NCI-H2171 treated with DMSO at 0.1 percent for 48 hours (cell line): ENCODE measurements around the gene BCR.

ENCODE experiments used
- DNase-seq: peaks from one replicate; lab custom pipeline; 2025; lab: John Stamatoyannopoulos, UW

The BCR gene

DNA sequence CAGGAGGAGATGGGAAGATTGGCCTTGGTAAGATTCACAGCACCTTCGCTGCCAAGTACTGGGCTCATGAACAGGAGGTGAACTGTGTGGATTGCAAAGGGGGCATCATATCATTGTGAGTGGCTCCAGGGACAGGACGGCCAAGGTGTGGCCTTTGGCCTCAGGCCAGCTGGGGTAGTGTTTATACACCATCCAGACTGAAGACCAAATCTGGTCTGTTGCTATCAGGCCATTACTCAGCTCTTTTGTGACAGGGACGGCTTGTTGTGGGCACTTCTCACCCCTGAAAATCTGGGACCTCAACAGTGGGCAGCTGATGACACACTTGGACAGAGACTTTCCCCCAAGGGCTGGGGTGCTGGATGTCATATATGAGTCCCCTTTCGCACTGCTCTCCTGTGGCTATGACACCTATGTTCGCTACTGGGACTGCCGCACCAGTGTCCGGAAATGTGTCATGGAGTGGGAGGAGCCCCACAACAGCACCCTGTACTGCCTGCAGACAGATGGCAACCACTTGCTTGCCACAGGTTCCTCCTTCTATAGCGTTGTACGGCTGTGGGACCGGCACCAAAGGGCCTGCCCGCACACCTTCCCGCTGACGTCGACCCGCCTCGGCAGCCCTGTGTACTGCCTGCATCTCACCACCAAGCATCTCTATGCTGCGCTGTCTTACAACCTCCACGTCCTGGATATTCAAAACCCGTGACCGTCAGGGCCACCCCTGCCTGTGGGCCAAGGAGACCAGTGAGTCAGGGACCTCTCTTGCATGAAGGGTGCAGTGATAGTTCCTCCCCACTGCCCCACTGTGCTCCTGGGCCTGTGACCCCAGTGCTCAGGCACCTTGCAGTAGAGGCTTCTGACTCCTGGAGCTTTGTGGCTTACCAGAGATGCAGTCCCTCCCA lies 83.6 kb downstream of the BCR start:
- no peak for DNase-seq

DNA sequence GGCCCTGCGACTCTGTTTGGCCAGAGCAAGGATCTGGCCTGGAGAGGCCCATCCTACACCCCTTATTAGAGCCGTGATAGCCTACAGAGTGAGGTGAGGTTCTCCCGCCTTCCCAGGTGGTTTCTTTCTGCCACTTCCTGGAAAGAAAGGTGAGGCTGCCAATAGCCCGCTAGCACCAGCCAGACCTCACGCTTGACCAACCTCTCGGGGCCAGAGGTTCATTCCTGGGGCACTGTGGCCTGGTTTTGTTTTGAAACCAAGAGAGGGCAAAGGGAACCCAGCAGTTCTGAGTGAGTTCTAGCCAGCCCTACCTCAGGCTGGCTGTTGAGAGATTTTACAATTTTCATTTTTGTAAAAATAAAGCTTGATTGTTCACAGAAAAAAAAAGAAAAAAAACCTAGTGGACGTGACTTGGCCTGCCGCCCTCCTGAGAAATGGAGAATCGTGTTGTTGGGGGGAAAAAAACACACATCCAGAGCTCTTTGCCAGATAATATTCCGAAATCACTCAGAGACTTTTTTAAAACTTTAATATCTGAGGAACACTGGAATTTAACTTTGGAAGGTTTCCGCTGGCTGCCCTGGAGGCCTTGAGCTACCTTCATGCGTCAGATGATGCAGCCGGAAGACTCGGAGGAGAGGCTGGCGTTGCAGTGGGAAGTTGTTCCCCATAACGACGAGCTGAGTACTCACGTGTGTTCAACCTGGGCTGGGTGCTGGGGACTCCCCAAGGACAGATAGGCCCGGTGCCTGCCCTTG lies 84.5 kb downstream of the BCR start:
- DNase-seq = no peak

DNA sequence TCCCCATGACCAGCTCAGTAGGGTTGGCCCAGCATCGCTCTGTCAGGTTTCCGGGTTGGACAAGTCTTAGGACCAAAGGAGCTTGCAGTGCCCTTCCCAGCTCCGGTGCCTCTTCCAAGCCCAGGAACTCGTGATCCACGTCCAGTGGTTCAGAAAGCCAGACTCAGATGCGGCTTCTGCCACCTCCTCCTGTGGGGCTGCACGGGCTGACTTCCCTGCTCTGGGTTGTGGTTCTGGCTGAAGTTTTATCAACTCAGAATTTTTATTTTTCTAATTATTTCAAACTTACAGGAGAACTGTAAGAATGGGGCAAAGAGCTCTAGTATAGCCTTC lies 85.0 kb downstream of the BCR start:
- DNase-seq = no peak

DNA sequence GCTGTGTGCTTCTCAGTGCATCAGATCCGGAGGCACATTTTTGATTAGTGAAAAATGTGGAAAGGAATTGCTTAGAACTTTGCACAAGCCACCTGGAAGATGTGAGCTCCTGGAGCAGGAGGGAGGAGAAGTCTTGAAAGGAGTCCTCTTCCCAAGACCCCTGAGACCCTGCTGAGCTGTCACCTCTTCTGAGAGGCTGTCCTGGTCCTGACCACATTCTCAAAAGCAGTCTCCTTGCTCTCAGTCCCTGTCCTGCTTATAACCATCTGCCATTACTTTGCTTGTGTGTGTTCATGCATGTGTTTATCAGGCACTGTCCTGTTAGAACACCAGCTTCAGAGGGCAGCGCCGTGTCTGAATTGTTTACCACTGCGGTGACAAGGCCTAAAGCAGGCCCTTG lies 86.5 kb downstream of the BCR start:
- DNase-seq = no peak

DNA sequence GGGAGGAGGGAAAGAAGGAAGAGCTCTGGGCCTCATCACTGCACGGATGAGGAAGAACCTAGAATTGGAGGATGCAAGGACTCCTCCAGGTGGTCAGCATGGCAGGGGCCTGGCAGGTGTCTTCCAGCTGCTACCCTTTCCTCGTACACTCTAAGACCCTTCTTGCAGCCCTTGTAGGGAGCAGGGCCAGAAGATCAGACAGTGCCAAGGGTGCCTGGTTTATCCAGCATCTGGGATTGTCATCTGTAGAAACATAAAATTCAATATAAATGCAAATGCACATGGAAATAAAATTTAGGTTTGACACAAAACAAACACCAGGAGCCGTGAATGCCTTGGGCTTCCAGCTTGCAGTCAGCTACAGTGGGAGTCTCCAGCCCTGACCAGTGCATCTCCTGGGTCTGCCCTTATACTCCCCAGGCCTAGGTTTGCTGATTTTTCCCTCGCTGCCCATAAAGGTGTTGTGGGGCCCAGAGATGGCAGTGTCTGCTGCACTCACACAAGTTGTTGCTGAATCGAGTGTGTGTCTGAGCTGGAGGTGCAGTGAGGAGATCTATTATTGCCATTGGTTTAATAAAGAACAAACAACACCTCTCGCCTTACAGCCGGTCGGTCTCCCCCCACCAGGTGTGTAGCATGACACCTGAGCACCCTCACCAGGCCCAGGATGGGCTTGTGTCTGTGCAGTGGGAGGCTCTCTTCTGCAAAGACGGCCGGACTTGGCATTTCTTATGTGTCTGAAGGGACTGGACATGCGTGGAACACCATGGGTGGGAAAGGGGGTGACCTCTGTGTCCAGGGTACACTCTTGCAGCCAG lies 87.1 kb downstream of the BCR start:
- DNase-seq = peak; percentile 9

DNA sequence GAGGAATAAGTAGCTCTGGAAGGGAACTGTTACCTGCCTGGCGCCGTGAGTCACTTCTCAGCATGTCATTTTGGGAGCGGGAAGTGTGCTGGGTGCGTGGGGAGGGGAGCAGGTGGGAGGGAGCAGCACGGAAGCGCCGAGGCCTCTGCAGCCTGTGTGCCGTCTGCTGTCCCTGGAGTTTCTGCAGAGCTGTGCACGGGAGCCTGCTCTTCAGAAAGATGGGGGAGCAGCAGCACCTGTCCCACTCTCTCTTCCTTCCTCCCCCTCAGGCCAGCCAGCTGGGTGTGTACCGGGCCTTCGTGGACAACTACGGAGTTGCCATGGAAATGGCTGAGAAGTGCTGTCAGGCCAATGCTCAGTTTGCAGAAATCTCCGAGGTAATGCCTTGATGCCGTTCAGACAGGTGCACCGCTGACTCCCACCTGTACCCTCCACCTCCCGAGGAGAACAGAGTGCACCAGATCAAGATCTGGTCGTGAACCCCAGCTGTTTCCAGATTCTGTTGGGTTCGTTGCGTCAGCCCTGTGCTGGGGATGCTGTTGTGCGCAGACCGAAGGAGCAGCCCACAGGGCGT lies 87.9 kb downstream of the BCR start:
- peak; percentile 62 for DNase-seq

DNA sequence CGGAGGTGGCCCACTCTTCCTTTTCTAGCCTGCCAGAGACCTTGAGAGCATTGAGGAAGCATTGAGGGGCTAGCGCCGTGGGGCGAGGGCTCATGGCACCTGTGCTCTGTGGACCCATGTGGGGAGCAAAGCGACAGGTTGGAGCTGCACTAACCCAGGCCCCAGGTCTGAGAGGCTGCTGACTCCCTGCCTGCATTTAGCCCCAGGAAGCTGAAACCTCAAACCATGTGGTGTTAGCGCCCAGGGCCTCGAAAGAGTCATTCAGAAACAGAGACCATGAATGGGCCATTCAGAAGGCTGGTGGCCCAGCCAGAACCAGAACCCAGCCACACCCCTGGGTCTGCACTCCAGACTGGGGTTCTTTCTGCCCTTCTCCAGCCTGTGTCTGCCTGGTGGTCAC lies 88.6 kb downstream of the BCR start:
- no peak for DNase-seq

DNA sequence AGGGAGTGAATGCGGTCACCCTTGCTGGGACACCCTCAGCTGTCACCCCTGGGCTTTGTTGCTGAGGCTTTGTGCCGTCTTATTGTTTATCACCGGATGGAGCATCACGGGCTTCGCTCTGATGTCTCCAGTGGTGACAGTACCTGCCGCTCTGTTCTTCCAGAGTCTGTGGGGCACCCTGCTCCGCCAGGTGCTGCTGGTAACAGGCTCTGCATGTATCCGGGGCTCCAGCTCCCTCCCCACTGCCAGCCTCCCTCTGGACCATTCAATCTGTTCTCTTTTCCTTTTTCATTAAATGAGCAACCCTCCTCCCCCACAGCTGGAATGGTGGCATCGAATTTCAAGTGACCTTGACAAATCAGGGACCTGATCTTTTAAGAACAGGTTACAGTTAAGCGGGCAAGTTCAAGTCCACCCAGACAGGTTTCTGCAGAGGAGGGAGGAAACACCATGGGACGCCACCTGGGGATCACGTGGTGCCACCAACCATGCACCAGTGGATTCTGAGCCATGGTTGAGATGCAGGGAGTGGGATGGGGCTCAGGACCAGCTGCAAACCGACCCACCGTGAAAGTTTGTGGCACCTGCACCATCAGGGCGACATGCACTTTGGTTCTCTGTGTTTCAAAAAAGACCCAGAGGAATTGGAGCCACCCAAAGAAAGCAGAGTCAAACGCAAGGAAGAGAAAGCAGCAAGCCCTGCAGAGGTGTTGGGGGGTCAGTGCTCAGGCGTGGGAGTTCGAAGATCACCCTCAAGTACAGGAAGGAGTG lies 89.3 kb downstream of the BCR start:
- peak; percentile 81 for DNase-seq

DNA sequence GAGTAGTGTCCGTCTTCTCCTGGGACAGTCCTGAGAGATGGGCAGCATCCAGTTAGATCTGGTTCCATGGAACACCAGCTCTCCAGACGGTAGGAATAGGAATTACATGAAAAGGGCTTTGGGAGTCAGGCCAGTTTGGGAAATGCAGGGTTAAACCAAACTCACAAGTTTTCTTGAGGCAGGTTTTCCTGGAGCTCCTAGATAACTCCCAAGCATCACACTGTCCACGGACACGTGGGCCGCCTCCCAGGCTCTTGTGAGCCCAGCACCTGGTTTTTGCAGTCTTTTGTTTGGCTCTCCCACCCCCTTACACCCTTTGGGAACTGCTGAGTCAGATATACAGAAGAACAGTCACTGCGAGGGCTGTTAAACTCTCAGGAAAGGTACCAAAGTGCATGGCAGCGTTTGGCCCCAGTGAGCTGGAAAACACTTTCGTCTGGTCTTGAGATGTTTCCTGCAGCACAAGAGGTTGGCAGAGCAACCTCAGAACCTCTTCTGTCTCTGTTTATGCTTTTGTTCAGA lies 90.0 kb downstream of the BCR start:
- DNase-seq = no peak

DNA sequence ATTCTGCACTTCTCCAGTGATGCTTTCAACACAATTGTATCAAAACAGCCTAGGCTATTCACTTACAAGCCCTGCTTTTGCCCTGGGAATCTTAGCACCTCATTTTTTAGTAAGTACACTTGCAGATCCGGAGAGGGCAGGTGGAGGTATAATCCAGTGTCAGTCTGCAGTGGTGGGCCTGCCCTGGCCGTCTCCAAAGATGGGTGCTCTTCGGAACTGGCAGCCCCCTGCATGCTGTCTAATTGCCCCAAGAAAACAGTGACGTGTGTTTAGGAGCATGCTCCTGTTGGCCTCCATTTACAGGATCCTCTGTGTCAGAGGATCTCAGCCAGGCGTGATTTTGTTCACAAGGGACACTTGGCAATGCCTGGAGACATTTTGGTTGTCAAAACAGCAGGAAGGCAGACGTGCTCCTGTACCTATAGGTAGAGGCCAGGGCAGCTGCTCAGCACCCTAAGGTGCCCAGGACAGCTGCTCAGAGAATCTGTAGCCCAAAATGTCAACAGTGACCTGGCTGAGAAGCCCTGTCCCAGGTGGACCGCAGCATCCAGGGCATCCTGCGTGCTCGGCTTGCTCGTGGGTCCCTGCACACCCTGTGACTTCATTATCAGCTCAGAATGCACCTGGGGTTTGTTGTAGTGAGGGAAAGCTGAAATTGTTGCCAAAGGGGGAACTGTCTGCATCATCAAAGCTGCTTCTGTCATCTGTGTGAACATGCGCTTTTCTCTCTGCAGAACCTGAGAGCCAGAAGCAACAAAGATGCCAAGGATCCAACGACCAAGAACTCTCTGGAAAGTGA lies 90.7 kb downstream of the BCR start:
- DNase-seq = no peak

DNA sequence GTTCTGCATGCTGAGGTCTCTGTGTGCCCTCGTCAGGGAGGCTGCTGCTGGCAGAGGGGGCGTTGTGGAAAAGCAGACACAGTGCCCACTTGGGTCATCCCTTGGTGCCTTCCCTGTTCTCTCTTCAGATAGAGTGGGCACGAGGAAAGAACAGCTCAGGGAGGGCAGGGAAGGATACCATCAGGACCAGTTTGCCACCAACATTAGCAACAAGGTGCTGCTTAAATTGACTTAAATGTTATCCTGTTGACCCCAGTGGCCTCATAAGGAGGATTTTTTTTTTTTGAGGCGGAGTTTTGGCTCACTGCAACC lies 91.2 kb downstream of the BCR start:
- no peak for DNase-seq

DNA sequence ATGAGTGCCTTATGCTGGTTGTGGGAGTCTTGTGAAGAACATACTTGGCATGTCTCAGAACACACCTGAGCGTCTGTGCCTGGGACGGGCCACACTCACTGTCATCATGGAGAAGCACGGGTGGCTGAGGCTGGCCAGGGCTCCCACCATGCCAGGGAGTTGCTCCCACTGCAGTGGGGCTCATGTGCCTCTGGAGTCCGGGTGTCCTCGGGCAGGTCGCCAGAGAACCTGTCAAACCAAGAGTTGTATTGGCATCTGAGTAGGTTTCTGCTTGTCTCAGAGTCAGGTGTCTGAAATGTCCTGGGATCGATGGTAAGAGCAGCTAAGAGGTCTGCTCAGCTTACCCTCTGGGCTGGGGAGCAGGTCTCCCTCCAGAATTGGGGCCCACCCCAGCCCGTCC lies 92.1 kb downstream of the BCR start:
- DNase-seq = no peak

DNA sequence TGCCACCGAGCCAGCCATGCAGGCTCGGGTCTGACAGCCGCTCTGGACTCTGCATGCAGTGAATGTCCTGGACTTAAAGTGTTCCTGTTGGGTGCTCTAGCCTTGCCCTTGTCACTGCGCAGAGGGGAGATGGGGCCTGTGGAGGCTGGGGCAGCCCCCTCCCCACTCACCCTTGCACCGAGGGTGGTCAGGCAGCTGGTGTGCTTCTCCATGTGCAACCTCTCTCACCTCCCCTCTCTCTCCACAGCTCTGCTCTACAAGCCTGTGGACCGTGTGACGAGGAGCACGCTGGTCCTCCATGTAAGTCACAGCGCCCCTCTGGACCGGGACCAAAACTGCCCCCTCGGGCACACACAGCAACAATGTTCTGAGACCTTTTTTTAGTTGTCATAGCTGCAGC lies 92.5 kb downstream of the BCR start:
- no peak for DNase-seq

DNA sequence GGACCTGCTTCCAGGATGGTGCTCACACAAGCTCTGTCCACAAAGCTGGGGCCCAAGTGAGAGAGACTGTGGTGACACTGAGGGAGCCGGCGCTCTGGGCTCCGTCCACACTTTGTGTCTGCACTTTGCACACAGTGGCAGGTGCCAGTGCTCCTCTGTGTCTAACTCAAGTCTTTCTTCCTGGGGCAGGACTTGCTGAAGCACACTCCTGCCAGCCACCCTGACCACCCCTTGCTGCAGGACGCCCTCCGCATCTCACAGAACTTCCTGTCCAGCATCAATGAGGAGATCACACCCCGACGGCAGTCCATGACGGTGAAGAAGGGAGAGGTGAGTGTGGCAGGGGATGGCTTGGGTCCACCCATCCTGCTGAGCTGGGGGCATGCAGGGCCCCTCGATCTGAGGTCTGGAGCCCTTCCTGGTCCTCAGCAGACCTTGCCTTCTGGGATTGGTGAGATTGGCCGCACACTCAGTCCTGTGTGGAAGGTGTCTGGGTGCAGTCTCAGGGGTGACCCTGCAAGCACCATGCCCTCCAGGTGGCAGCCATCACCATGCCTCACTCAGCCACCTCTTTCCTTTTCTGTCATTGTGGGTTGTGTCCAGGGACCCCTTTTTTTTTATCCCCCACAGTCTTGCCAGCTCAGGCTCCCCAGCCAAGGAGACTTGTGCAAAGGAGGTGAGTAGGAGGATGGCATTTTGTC lies 93.3 kb downstream of the BCR start:
- DNase-seq = no peak

DNA sequence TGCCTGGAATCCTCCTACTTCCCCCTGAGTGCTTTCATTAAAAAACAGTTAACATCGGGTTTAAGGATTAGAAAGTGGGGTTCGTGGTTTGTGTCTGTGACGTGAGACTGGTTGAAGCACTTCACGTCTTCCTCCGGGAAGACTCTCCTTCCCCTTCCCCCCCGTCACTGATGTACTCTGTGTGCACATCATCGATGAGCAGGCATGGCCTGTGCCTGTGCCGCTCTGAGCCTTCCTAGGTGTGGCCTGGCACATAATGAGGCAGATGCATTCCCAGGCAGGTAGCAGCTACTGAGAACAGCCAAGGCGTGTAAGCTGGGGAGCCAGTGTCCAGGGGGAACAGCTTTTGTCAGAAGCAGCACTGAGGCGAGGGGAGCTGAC lies 93.8 kb downstream of the BCR start:
- DNase-seq = no peak

DNA sequence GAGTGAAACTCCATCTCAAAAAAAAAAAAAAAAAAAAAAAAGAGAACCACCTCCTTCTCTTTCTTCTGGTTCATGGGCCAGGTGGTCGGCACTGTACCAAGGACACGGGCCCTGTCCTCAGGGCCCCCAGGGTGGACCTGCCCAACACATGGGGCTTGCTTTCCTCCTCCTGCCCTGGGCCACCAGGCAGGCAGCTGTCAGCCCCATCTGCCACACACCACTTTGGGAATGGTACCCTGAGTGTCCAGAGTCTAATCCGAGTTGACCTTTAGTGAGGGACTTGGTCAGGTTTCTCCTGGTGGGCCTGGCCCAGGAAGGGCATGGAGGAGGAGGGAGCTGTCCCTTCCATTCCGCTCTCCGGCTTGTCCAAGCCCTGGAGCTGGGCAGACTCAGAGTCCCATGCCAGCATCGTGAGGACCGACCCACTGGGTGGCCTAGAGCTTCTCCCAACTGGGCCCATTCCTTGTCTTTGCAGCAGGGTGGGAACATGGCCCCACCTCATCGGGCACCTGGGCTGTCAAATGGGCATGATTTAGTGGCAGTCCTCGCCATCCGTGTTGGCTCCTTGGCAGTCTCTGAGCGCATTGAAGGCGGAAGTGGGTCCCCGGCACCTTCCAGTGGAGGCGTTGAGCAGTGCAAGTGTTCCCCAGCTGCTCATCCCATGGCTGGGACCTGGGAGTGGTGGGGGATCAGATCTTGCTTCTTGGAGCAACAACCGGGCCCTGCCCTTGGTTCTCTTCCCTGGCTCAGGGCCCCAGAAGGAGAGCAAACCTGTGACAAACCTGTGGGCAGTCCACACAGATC lies 94.8 kb downstream of the BCR start:
- no peak for DNase-seq

DNA sequence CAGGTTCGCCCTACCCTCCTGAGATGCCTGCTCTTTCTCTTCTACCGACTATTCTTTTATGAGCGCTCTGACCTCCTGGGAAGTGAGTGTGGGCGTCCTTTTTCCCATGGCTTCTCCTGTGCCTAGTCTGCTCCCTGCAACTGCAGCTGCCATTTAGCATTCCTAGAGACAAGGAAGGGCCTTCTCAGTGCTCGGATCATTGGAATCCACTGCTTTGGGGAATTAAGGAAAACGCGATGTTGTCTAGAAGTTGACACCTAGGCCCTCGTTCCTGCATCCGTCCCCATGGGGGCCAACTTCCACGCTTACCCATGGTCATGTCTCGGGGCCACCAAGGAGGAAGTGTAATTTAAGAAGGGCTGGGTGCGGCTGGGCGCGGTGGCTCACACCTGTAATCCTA lies 95.4 kb downstream of the BCR start:
- no peak for DNase-seq

DNA sequence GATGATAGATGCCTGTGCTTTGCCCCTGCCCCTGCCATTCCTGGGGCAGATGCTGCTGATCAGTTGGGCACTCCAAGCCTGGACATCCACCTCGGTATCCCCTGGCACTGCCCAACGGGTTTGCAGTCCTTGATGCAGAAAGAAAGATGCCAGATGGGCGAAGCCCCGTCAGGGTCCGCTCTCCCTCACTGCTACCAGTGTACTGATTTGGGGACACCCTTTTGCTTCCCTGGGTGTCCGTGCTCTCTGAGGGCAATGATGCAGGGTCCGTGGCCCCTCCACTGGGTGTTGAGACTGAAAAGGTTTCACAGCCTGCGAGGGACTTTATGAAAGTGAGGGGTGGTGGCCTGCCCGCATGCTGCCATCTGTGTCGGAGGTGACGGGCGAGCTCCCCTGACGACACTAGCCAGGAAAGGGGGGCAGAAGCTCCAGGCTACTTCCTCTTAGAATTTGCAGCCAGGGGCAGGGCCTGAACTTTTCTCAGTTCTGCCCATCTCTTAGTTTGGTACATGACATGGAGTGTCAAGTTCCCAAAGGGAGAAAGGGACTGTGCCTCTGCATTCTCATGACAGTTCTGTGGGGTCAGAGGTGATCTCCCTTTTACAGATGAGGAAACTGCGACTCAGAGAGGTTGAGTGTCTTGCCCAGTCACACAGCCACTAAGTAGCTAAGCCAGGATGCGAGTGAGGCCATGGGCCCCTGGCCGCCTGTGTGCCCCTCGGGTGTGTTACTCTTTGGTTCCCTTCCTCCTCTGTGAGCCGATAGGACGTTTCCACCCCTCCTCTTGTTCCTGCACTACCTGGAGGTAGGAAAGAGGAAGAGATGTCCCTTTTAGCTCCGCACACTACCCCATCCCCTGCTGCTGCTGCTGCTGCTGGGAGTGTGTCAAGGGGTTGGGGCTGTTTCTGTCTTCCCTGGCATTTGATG lies 96.6 kb downstream of the BCR start:
- no peak for DNase-seq
